Activated T-helper 9 cell treated with anti-CD3 and anti-CD28 coated beads, Interleukin-2, amount 50 U/mL, for 16 hours (primary cell): ENCODE data around the gene UBE2D4.
"Not testable (repeated sequence)": the region's sequence is repeated elsewhere in the genome, so short reads cannot be mapped to it uniquely, and the experiment has no call there.

Source experiments
- DNase-seq: peaks from one replicate; pipeline ENCODE4 v3.0.0-alpha.2; 2020; ENCODE audit warnings: low read depth

The UBE2D4 gene

DNA sequence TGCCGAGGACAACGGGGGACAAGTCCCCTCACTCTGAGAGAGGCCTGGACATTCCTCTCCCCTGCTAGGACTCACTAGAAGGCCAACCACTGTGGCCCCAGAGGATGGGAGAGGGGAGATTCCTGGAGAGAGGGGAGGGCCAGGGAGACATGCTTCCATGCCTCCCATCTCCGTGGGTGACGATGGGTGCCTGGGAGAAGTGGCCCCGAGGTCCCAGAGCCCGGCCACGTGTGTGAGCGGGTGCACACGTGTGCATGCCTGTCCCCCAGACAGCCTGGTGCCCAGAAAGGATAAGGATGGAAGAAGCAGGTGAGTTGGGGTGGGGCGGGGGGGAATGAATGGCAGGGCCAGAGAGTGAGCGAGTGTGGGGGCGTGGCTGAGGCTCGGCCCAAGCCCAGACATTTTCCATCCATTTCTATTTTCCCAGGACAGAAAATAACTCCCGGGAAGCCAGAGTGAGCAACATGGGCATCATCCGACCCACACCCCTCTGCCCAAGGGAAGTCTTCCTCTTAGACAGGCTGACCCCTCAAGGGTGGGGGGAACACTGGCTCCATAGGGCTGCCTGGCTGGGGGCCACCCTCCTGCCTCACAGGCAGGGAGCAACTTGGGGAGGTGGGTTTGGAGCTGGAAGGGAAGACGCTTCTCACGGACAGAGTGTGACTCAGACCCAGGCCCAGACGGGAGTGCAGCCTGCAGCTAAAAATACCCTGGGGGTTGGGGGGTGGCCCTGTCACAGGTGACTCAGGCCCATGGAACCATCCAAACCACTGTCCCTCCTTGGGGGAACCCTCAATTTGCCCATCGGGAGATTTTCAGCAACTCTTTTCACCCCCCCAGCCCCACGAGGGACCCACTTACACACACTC, 42.2 kb downstream of the UBE2D4 start:
- not testable (repeated sequence) for DNase-seq

DNA sequence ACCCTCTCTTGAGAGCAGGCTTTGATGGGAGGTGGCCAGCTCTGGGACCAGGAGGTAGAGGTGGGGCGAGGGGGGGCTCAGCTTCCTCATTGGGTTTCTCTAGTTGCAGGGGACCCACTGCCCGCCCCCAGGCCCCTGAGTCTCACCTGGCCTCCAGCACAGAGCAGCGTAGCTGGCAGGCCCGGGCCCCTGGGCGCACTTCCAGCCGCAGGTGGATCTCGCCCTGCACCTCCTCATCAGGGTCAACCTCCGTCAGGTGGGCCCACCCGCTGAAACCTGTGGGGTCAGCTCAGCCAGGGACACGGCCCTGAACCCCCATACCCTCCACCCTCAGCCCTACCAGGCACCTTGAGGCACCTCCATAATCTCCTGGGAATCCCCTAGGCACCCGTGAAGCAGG, 43.4 kb downstream of the UBE2D4 start:
- DNase-seq = not testable (repeated sequence)

DNA sequence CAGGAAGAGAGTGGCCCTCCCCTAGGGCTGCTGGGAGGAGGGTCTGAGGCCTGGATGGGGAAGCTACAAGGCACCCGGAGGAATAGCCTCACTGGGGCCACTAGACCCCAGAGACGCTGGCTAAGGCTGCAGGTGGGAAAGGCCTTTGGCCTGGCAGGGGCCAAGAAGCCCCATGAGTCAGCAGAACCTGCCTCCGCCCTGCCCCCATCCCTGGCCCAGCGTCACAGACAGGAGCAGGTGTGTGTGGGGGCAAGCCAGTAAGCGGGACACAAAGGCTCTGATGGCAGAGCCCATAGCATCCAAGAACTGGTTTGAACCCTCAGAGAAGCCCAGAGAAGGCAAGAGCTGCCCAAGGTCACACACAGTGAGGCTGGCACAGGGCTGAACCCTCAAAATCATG, 44.5 kb downstream of the UBE2D4 start:
- not testable (repeated sequence) for DNase-seq

DNA sequence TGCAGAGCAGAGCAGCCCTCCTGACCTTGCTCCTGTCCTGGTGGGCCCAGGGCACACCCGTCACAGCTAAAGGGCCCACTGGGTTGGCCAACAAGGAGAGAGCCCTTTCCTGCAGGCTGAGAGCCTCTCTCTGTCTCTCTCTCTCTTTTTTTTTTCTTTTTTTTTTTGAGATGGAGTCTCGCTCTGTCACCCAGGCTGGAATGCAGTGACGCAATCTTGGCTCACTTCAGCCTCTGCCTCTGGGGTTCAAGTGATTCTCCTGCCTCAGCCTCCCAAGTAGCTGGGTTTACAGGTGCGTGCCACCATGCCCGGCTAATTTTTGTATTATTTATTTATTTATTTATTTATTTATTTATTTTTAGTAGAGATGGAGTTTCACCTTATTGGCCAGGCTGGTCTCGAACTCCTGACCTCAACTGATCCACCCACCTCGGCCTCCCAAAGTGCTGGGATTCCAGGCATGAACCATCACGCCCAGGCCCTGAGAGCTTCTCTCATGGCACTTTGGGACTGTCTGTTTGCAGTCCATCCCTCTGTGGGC, 47.9 kb downstream of the UBE2D4 start:
- DNase-seq = not testable (repeated sequence)

DNA sequence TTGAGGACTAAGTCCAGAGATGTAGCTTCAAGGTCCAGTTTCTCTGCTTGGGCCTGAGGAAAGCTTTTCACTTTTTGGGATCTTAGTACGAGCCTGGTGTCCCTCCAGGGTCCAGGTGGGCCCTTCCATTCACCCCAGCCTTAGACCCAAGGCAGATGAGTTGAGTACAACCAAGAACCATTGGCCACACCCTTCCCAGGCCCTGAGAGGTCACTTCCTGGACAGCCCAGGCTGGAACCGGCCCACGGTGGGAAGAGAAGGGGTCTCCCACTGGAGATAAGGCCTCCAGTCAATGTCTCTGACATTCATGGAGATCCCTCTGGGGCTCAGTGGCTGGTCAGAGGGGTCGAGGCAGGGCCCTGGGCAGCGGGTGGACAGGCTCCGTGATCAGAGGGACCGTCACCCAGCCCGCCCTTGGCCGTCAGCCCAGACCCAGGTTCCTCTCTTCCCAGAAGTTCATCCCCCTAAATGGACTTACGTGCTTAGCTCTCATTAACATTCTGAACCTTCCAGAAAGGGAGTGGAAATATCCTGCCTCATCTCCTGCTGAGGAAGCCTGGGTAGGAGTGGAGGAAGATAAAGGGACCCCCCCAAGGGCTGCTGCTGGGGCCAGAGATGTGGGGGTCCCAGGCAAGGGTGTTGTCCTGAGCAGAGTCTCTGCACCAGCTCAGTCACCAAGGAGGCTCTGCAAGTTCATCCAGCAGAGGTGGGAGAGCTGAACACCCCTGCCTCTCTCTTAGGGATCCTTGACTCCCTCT, 48.7 kb downstream of the UBE2D4 start:
- DNase-seq = not testable (repeated sequence)

DNA sequence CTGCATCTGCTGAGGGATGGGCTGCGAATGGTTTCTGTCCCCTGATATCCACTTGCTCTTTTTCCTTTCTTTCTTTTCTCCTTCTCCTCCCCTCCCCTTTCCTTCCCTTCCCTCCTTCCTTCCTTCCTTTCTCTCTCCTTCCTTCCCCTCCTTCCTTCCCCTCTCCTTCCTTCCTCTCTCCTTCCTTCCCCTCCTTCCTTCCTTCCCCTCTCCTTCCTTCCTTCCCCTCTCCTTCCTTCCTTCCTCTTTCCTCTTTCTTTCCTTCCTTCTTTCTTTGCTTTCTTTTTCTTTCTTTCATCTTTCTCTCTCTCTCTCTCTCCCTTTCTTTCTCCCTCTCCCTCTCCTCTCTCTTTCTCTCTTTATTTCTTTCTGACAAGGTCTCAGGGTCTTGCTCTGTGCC, 51.3 kb downstream of the UBE2D4 start:
- no peak for DNase-seq

DNA sequence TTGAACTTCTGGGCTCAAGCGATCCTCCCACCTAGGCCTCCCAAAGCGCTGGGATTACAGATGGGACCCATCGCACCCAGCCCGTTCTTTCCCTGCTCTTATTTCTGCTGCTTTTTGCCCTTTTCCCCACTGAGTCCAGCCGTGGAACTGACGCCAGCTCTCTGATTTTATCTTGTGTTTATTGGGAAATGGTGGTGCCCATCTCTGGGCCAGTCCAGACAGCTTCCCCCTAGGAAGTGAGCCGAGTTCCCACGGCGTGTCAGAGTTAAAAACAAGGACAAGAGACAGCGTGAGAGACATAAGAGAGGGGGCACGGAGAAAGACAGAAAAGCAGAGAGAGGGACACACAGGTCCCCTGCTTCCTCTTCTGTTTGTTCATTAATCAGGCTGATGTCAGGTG, 51.9 kb downstream of the UBE2D4 start:
- DNase-seq = not testable (repeated sequence)

DNA sequence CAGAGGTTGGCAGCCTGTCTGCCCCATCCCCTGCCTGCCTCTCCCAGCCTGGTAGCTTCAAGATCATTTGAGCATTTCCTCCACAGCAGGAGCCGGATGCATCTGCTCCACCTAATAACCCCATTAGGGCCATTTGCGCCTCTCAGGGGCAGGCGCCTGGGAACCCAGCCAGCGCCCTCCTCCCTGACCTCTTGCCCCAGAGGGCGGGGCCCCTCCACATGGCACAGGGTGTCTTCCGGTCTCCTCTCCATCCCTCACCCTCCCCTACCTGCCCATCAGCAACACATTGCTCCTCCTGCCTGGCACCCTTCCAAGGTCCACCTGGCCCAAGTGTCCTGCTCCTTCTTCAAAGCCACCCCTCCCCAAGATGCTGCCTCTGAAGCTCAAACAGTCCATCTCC, 56.6 kb downstream of the UBE2D4 start:
- DNase-seq = not testable (repeated sequence)

DNA sequence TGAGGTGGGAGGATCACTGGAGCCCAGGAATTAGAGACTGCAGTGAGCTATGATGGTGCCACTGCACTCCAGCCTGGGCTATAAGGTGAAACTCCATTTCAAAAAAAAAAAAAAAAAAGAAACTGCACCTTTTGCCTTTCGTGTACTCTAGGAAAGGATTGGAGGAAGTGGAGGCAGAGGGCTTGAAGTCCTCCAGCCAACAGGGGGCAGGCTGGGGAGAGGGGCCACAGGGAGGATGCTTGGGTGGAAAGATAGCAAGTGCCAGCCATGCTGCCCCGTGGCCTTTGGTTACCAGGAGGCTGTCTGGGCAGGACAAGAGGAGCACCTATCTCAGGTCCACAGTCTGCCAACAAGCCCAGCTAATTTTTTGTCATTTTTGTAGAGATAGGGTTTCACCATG, 57.5 kb downstream of the UBE2D4 start:
- DNase-seq = not testable (repeated sequence)

DNA sequence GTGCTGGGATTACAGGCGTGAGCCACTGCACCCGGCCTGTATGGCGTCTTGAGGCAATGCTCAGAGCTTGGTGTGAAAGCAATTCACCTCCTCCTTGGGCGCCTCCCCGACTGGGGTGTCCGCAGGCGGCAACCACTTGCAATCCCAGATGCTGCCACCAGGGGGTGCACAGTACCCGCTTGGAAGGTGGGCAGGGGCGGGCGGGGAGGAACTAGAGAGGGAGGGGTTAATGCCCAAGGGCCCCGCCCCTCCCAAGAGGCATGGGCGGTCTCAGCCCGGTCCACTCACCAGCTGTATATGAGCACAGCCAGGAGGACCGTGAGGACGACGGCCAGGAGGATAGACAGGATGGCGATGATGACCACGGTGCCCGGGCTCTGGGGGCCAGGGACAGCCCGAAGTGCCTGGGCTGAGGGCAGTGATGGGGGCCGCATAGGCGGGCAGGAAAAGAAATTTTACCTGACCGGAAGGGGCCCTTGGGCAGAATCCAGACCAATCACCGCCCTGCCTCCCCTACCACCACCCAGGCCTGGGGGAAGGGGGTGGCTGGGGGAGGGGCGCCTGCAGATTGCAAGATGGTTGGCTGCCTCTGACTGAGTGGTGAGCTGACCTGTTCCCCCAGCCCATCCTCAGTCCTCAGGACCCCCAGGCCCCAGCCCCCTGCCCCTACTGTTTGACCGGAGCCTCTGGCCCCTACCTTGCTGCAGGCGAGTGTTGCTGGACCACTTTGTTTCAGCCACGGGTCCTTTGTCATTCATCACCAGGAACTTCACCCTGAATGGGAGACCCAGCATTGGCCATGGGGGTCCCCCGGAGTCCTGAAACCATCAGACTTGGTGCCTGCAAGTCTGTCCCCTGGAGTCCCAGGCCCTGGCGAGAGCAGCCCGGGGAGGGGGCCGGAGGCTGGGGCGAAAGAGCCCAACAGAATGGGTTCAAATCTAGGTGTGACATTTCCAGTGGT, 59.9 kb downstream of the UBE2D4 start:
- DNase-seq = peak; percentile 77

DNA sequence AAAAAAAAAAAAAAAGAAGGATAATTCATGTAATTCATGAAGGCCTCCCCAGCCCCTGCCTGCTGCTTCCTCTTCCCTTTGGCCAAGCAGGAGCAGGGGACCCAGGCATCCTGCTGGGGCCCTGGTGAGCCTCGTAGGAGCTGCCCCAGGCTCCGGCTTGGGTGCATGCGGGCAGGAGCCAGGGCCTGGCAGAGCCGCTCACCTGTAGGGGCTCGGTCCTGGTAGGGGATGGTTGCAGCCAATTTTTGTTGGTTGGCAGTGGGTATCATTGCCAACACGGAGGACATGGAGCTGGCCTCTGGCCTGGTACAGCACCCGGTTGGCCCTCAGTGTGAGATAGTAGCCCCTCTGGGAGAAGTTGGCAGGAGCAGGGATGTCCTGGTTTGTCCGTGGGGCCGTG, 61.2 kb downstream of the UBE2D4 start:
- not testable (repeated sequence) for DNase-seq

DNA sequence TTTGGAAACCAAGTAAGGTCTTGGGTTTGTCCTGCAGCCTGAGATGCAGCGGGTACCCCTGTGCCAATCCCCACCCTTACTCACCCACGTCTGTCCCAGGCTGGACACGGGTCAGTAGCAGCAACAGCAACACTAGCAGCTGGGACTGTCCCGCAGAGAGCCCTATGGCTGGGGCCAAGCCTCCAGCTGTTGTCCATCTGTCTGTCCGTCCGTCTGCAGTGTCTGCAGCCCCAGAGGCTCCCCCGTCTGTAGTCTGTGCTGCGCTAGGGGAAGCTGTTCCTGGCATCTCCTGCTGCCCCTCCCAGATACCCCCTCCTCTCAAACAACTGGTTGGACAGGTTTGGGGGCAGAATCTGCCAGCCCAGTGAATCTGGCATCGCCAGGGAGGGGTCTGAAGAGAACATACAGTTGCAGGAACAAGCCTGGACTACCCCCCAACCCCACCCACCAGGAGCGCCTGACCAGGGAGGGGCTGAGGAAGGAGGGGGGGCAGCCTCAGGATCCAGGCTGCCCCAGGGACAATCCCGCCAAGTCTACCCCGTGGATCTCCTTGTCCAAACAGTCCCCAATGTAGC, 63.9 kb downstream of the UBE2D4 start:
- DNase-seq = not testable (repeated sequence)

DNA sequence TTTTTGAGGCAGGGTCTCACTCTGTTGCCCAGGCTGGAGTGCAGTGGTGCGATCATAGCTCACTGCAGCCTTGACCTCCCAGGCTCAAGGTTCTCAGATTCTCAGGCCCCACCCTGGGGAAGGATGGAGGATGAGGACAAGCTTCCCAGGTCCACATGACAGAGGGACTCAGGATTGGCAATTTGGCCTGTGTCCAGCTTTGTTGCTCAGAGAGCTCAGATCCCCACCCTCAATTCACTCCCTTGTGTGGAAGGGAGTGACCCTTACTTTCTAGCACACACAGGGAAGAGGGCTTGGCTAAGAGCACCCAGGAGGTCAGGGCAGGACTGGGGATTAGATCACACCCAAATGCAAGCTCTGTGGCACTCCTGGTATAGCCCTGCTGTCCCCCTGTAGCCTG, 64.6 kb downstream of the UBE2D4 start:
- not testable (repeated sequence) for DNase-seq

DNA sequence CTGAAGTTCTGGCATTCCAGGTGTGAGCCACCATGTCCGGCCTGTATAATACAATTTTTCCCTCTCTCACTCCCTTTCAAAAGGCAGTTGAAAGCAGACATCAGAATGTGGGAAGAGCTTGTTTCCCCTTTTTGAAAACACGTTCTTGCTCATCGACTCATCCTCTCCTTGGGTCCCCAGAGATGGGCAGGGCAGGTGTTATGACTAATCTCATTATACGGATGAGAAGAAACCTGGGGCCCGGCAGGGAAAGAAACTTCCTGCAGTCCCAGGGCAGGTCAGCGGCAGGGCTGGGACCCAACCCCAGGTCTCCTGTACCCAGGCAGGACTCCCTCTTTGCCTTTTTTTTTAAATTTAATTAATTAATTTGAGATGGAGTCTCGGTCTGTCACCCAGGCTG, 66.7 kb downstream of the UBE2D4 start:
- not testable (repeated sequence) for DNase-seq

DNA sequence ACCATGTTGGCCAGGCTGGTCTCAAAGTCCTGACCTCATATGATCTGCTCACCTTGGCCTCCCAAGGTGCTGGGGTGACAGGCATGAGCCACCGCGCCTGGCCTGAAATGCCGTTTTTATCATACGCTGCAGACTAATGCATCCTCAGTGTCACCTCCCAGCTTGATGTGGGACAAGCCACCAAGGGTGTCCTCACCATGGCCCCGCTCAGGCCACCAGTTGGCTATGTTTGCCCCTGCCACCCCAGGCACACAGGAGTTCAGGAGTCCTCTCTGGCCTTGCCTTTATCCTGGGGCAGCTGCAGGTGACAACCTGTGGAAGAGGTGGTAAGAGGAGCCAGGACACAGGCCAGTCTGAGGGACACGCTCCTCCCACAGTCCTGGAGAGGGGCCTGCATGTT, 68.4 kb downstream of the UBE2D4 start:
- not testable (repeated sequence) for DNase-seq

DNA sequence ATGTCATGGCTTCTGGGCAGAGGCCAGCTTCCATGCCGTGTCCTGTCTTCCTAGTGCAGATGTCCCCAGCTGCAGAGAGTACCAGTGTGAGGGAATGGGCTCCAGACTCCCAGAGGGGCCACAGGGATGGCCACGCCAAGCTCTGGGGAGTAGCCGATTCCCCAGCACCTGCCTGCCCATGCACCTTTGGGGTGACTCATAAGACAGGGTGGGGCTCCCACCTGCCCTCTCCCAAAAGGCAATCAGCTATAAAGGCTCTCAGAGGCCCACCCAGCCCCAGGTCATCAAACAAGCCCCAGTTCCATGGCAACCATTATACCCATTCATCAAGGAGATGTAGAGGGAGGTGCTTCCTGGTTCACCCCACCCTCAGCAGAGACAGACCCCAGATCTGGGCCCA, 71.3 kb downstream of the UBE2D4 start, which contains the start of gene SPDYE1:
TSS of gene SPDYE1 (plus strand) at position 366 of the 400 bp plus-strand sequence. CDS start 2,053 bp downstream, outside the sequence.
- DNase-seq = not testable (repeated sequence)
